T-helper 1 cell treated with Interleukin-12 subunit alpha and Interleukin-12 subunit beta and Interleukin-4 antibody, amounts not matched to agents 30 ng/mL and 1 ng/mL, for 36 hours (primary cell): Measurements from ENCODE around the gene CYTIP. TPM values are rescaled to one million over a fixed set of nuclear protein-coding genes. Genes with fewer than 3 reads are reported as not detected.

ENCODE experiments used
- intact Hi-C: fragments of 100-400 bp; cut with micrococcal nuclease; formaldehyde crosslinking; loops from one replicate; pipeline ENCODE4 v1.15.1; 2024
- total RNA-seq: library from RNA; stranded (reverse); gene quantifications from 2 replicates; pipeline ENCODE4 v1.2.3, GENCODE V29; 2022

Gene CYTIP
- total RNA-seq, 1 donor from 2014 or later = 484 TPM

GRCh38 chr2:157466764-157467163 is 22.9 kb upstream of the CYTIP start:
- intact Hi-C loops = no loop called here

- intact Hi-C loops = loop anchor here (2.0 kb wide), 1 partner anchor 13 kb away; no protein-coding TSS in a partner anchor
Observed at GRCh38 chr2:157465554-157465953, 21.7 kb upstream of the CYTIP start.

DNA sequence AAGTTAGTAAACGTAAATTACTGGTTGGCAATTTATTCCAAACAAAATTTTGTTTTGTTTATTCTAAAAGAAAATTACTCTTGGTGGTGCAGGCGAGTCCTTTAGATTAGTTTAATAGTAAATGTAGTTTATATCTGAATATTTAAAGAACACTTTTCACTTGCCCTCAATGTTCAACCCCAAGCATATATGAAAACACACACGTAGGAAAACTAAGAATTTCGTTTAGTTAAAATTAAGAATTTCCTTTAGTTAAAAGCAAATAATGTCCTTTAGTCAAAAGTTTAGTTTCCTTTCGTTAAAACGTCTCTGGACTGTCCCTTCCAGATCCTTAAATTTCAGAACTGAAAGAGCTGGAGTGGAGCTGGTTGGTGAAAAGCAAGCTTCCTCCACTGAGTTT is 19.1 kb upstream of the CYTIP start:
- intact Hi-C loops = no loop called here

- intact Hi-C loops = no loop called here
Observed at GRCh38 chr2:157460897-157461296, 17.0 kb upstream of the CYTIP start.

- intact Hi-C loops = no loop called here
Observed at GRCh38 chr2:157460384-157460837, 16.5 kb upstream of the CYTIP start.

- intact Hi-C loops = no loop called here
Observed at GRCh38 chr2:157459486-157459885, 15.6 kb upstream of the CYTIP start.

DNA sequence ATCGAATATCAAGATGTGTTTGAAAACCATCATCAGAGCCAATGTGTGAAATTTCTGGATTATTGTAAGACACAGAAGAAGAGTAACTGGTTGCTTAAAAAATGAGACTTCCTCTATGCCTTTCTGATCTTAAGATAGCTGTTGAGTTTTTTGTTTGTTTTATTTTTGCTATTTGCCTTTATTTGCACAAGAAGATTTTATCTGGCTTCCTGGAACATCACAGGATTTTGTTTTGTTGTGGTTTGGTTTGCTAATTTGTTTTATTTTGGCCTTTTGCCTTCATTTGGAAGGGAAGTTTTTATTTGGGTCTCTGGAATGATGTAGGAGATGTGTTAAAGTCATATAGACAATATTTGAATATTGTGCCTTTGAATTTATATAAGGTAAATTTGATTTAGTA is 3.9 kb upstream of the CYTIP start:
- intact Hi-C loops = no loop called here

GRCh38 chr2:157447031-157447430 is 3.1 kb upstream of the CYTIP start:
- intact Hi-C loops = no loop called here

DNA sequence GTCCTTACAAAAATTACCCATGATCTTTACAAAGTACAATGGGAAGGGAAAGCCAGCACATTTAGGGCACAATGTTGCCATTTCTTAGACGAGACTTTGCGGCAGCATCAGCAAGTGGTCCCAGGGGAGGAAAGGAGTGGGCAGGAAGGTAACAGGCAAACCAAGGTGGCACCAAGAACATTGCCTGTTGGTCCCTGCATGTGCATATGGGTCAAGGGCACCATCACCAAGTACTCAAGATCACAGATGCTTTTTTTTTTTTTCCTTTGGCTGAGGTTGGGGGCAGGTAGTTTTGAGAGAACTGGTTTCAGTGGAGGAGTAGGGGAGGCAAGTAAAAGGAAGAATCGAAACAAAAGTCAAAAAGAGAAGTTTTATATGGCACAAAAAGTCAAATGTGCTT is 752 bp upstream of the CYTIP start:
- intact Hi-C loops = loop anchor here (1.0 to 5.0 kb wide), 9 partner anchors 9 to 1102 kb away; partner anchors contain the start of genes ACVR1C, CCDC148 and PKP4

DNA sequence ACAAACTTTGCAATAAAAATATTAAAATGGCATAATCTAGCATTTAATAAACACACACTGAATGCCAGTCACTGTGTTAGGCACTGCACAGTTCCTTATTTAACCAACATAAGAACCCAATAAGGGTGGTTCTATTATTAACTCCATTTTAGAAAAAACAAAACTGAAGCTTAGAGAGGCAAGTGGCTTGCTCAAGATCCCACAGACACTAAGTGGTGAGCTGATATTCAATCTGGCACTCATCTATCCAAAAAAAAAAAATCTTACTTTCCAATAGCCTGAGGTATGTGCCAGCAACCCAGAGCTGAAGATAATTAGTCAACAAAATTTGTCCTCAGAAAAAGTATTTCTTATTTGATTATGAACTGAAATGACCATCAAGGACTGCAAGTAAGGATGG is 799 bp downstream of the CYTIP start:
- intact Hi-C loops = loop anchor here (5.0 kb wide), 3 partner anchors 569 to 1101 kb away; partner anchors contain the start of genes CCDC148 and PKP4

GRCh38 chr2:157442636-157443035 is 1.3 kb downstream of the CYTIP start:
- intact Hi-C loops = loop anchor here (5.0 kb wide), 3 partner anchors 570 to 1100 kb away; partner anchors contain the start of genes CCDC148 and PKP4

GRCh38 chr2:157442191-157442590 is 1.7 kb downstream of the CYTIP start:
- intact Hi-C loops = loop anchor here (5.0 kb wide), 3 partner anchors 570 to 1100 kb away; partner anchors contain the start of genes CCDC148 and PKP4

- intact Hi-C loops = loop anchor here (1.0 to 5.0 kb wide), 7 partner anchors 8 to 1099 kb away; partner anchors contain the start of genes ACVR1, CCDC148 and PKP4
Observed at GRCh38 chr2:157441072-157441454, 2.8 kb downstream of the CYTIP start.

GRCh38 chr2:157440404-157441071 is 3.4 kb downstream of the CYTIP start:
- intact Hi-C loops = loop anchor here (1.0 to 5.0 kb wide), 7 partner anchors 7 to 1098 kb away; partner anchors contain the start of genes ACVR1, CCDC148 and PKP4

GRCh38 chr2:157439824-157440186 is 4.1 kb downstream of the CYTIP start:
- intact Hi-C loops = loop anchor here (1.0 to 5.0 kb wide), 8 partner anchors 12 to 1098 kb away; partner anchors contain the start of genes CCDC148 and PKP4

- intact Hi-C loops = loop anchor here (1.0 to 5.0 kb wide), 4 partner anchors 11 to 158 kb away; no protein-coding TSS in a partner anchor
Observed at GRCh38 chr2:157438863-157439823, 4.7 kb downstream of the CYTIP start.

DNA sequence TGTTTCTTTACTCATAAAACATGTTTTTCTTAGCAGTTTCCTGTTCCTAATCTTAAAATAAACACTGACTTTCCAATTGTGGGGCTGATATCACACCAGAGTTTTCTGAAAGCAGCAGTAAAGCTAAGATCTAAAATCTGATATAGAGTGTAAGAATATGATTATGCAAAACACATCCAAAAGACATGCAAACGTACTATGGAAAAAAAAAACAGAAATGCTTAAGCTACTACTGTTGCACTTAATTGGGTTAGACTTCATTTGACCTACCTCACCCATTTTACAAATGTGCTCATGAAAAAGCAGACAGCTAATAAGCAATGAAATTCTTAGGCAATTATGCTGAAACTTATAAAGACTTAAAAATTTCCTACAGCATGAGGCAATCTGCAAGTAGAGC is 10.5 kb downstream of the CYTIP start:
- intact Hi-C loops = loop anchor here (1.0 kb wide), 1 partner anchor 8 kb away; no protein-coding TSS in a partner anchor

GRCh38 chr2:157432475-157433106 is 11.3 kb downstream of the CYTIP start:
- intact Hi-C loops = loop anchor here (1.0 kb wide), 1 partner anchor 9 kb away; no protein-coding TSS in a partner anchor

DNA sequence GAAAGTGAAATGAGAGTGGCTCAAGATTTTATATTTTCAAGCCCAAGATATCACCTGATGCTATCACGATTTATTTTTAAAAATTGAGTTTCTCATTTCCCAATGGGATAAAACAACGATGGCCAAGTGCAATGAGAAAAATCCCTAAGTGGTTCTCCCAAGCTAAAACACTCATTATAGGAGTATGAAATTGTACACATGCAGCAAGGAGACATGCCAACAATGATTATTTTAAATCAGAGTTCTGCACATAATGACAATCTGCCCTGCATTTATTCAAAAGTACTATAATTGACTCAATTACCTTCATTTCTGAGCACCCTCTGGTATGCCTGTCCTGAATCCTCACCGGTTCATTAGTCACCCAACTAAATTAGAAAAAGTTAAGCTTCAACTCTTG is 12.7 kb downstream of the CYTIP start:
- intact Hi-C loops = loop anchor here (1.0 kb wide), 1 partner anchor 8 kb away; no protein-coding TSS in a partner anchor

DNA sequence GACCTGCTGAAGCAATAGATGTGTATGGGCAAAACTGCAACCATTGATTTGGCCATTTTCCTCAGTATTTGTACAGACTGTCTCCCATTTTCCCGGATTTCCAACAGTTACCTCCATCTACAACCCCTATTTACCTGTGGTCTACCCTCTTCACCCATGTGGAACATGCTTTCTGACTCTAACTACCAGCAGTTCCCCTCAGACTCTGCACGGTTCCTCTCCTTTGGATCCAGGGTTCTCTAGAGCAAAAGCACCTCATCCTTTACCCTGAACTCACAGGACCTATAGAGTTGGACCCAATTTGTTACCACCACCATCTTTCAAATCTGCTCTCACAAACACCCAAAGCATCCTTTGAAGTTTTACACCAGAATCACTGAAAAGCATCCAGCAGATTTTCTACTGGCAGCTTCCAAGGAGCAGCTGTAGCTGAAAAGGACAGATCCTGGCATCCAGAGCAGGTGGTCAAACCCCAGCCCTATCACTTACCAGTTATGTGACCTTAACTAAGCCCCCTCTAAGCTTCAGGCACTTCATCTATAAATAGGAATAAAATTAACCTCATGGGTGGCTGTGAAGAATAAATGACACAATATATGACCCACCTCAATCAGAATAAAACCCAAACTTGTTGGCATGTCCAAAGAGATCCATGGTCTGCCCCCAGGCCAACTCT is 15.3 kb downstream of the CYTIP start:
- intact Hi-C loops = loop anchor here (1.0 kb wide), 1 partner anchor 11 kb away; no protein-coding TSS in a partner anchor
